Measurements from ENCODE around the gene FREY1.

FREY1 gene

GRCh38 chr11:45860764-45861510 is 46.1 kb downstream of the FREY1 start:
- DNase-seq: no peak

- DNase-seq: no peak
These were observed 46.7 kb downstream of the FREY1 start for GRCh38 chr11:45860348-45860747.

DNA sequence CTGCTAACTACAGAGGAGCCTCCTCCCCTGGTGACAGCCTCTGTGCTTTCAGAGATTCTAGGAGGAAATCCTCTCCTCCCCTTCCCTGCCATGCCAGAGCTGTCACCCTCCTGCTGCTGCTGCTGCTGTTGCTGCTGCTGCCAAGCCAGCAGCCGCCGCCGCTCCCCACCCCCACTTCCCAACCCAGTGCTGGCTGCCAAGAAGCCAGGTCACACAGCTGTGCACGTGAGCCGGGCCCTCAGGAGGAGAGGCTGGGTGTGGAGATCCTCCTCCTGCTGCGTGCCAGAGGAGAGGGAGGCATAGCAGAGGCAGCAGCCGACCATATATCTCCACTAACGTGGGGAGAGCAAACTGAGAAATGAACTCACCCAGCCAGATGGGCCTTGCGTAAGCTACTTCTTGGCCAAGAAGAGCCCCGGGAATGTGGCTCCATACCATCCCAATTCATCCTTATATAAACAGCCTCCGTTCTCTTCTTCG is 47.4 kb downstream of the FREY1 start:
- no peak for DNase-seq

DNA sequence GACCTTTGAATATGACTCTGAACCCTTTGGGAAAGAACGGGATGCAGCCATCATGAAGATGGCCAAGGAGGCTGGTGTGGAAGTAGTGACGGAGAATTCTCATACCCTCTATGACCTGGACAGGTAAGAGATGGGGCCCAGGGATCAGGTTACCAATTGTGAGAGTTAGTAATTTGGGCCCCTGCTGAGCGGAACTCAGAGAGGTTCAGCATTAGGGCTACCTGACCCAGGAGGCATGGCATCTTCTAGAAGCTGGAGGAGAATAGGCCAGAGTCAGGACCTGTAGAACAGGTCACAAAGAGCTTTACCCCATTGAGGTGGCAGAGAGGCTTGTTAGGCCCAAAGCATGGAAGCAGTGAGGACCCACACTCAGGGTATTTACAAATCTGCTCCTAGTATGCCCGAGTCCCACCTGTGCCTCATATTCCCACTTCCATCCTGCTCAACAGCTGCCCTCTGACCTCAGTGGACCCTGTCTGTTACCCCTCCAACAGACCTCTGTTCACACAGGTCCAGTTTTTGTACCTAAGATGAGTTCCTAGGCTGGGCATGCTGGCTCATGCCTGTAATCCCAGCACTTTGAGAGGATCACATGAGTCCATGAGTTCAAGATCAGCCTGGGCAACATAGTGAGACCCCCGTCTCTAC is 48.2 kb downstream of the FREY1 start:
- DNase-seq: no peak

GRCh38 chr11:45857961-45858474 is 49.1 kb downstream of the FREY1 start:
- no peak for DNase-seq

All from CD4-positive, alpha-beta T cell treated with Interleukin-4 for 4 hours (primary cell).